NT2/D1 (cell line): Measurements from ENCODE around the gene LDLR.

Source experiments
- SUZ12 ChIP-seq: IDR thresholded peaks from 2 replicates; pipeline ENCODE4 v1.6.1; 2011; ENCODE audit not compliant: insufficient read length, insufficient read depth; ENCODE audit errors: extremely low read depth
- YY1 ChIP-seq: IDR thresholded peaks from 2 replicates; pipeline ENCODE4 v1.6.1; 2011; ENCODE audit not compliant: insufficient read length, insufficient read depth
- ZNF274 ChIP-seq: IDR thresholded peaks from 2 replicates; pipeline ENCODE4 v1.6.1; 2011; ENCODE audit warnings: mild to moderate bottlenecking, low read depth, low read length

- TF ChIP-seq ZNF274 (no peak), YY1 (no peak), SUZ12 (no peak)
Observed at GRCh38 chr19:11102944-11103343, 13.7 kb downstream of the LDLR start.
